ENCODE measurements around the gene PDE4C.

Gene PDE4C

DNA sequence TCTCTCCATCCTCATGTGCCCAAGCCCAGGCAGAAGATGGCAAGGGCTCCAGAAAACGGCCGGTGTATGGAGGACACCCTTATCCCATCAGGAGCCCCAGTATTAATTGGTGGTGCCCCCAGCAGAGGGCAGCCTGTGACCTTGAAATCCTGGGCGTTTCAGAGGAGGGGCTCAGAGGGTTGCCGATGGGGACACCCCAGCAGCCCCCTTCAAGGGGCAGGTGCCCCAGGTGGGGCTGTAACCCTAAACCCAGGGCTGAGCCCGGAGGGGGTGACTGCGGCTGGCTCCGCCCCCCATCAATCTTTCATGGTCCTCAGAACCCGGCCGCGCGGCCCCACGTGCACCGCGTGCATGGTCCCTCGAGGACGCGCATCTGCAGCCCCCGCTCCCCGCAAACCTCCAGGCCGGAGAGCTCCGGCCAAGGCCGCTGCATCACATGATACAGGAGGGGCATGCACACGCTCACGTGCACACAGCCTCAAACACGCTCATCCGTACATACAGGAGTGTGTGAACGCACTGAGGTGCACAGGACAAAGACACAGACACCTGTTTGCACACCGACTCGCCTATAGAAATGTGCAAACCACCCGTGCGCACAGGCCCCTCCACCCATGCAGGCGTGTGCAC lies 23.3 kb downstream of the PDE4C start (continued):
- TF ChIP-seq TRIM28 (IDR thresholded peaks at IDR 0.05; ENCODE audit: borderline replicate concordance, low read length) (no peak), ZNF837 (tag by site-specific recombination; IDR thresholded peaks at IDR 0.05) (no peak), ZNF311 (tag by site-specific recombination; IDR thresholded peaks at IDR 0.05; ENCODE audit: borderline replicate concordance) (no peak)
- TF ChIP-seq, protein P1, sequence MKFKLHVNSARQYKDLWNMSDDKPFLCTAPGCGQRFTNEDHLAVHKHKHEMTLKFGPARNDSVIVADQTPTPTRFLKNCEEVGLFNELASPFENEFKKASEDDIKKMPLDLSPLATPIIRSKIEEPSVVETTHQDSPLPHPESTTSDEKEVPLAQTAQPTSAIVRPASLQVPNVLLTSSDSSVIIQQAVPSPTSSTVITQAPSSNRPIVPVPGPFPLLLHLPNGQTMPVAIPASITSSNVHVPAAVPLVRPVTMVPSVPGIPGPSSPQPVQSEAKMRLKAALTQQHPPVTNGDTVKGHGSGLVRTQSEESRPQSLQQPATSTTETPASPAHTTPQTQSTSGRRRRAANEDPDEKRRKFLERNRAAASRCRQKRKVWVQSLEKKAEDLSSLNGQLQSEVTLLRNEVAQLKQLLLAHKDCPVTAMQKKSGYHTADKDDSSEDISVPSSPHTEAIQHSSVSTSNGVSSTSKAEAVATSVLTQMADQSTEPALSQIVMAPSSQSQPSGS (tag by site-specific recombination; IDR thresholded peaks at IDR 0.05; ENCODE audit: low read depth), result no peak

DNA sequence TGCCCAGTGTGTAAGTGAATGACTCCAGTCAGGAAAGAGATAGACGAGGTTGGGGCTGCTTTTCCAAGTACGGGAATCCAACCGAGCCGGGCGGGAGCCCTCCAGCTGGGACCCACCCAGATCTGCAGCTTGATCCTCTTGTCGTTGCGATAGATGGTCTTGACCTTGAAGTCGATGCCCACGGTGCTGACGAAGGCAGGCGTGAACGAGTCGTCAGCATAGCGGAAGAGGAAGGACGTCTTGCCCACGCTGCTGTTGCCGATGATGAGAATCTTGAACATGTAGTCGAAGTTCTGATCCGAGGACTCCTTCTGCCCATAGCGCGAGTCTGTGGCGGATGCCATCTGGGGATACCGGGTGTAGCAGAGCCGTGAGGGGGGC lies 23.9 kb downstream of the PDE4C start:
- H3K36me3 ChIP-seq (ENCODE audit: control insufficient read depth in 2 of 2, insufficient read depth in 1 of 2, low read length in 2 of 2), result peaks cover 4 to 20% of the 10 kb centered on the region in 2 experiments; a peak in 2 of 3 replicates
- H3K4me3 ChIP-seq (ENCODE audit: low read depth, low read length), result no peak overlapping the region
- no peaks in the 10 kb centered on the region for H3K9me3 ChIP-seq (ENCODE audit: control insufficient read depth, insufficient read depth, low read depth, low read length)
- POLR2A ChIA-PET, result interaction anchor here (0.6 to 1.0 kb wide), 2 partner anchors 79 to 244 kb away, joined by 3 to 4 read pairs; partner anchors contain the start of gene JUND
- CTCF ChIA-PET, result interaction anchor here (1.5 kb wide), 1 partner anchor 89 kb away, joined by 5 read pairs; no protein-coding TSS in a partner anchor
- peaks cover 8% of the 10 kb centered on the region for H3K4me1 ChIP-seq (ENCODE audit: control insufficient read depth, insufficient read depth, low read length)
- H3K27ac ChIP-seq (ENCODE audit: extremely low read depth, low read depth, low read length), result no peak overlapping the region
- TF ChIP-seq KLF16 (tag by site-specific recombination; IDR thresholded peaks at IDR 0.05), result no peak
- no peak for TF ChIP-seq ZNF433 (tag by site-specific recombination; IDR thresholded peaks at IDR 0.05; ENCODE audit: low read depth)
- no peak for TF ChIP-seq ZNF544 (tag by site-specific recombination; IDR thresholded peaks at IDR 0.05)
- TF ChIP-seq, protein P2, sequence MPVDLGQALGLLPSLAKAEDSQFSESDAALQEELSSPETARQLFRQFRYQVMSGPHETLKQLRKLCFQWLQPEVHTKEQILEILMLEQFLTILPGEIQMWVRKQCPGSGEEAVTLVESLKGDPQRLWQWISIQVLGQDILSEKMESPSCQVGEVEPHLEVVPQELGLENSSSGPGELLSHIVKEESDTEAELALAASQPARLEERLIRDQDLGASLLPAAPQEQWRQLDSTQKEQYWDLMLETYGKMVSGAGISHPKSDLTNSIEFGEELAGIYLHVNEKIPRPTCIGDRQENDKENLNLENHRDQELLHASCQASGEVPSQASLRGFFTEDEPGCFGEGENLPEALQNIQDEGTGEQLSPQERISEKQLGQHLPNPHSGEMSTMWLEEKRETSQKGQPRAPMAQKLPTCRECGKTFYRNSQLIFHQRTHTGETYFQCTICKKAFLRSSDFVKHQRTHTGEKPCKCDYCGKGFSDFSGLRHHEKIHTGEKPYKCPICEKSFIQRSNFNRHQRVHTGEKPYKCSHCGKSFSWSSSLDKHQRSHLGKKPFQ (tag by site-specific recombination; IDR thresholded peaks at IDR 0.05), result no peak
- TF ChIP-seq, protein P3, sequence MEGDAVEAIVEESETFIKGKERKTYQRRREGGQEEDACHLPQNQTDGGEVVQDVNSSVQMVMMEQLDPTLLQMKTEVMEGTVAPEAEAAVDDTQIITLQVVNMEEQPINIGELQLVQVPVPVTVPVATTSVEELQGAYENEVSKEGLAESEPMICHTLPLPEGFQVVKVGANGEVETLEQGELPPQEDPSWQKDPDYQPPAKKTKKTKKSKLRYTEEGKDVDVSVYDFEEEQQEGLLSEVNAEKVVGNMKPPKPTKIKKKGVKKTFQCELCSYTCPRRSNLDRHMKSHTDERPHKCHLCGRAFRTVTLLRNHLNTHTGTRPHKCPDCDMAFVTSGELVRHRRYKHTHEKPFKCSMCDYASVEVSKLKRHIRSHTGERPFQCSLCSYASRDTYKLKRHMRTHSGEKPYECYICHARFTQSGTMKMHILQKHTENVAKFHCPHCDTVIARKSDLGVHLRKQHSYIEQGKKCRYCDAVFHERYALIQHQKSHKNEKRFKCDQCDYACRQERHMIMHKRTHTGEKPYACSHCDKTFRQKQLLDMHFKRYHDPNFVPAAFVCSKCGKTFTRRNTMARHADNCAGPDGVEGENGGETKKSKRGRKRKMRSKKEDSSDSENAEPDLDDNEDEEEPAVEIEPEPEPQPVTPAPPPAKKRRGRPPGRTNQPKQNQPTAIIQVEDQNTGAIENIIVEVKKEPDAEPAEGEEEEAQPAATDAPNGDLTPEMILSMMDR (tag by site-specific recombination; IDR thresholded peaks at IDR 0.05), result no peak
- TF ChIP-seq ZNF114 (tag by site-specific recombination; IDR thresholded peaks at IDR 0.05), result no peak
- TF ChIP-seq, protein P4, sequence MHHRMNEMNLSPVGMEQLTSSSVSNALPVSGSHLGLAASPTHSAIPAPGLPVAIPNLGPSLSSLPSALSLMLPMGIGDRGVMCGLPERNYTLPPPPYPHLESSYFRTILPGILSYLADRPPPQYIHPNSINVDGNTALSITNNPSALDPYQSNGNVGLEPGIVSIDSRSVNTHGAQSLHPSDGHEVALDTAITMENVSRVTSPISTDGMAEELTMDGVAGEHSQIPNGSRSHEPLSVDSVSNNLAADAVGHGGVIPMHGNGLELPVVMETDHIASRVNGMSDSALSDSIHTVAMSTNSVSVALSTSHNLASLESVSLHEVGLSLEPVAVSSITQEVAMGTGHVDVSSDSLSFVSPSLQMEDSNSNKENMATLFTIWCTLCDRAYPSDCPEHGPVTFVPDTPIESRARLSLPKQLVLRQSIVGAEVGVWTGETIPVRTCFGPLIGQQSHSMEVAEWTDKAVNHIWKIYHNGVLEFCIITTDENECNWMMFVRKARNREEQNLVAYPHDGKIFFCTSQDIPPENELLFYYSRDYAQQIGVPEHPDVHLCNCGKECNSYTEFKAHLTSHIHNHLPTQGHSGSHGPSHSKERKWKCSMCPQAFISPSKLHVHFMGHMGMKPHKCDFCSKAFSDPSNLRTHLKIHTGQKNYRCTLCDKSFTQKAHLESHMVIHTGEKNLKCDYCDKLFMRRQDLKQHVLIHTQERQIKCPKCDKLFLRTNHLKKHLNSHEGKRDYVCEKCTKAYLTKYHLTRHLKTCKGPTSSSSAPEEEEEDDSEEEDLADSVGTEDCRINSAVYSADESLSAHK (tag by site-specific recombination; IDR thresholded peaks at IDR 0.05), result no peak
- TF ChIP-seq REPIN1 (tag by site-specific recombination; IDR thresholded peaks at IDR 0.05; ENCODE audit: low read depth), result no peak
- TF ChIP-seq, protein P5, sequence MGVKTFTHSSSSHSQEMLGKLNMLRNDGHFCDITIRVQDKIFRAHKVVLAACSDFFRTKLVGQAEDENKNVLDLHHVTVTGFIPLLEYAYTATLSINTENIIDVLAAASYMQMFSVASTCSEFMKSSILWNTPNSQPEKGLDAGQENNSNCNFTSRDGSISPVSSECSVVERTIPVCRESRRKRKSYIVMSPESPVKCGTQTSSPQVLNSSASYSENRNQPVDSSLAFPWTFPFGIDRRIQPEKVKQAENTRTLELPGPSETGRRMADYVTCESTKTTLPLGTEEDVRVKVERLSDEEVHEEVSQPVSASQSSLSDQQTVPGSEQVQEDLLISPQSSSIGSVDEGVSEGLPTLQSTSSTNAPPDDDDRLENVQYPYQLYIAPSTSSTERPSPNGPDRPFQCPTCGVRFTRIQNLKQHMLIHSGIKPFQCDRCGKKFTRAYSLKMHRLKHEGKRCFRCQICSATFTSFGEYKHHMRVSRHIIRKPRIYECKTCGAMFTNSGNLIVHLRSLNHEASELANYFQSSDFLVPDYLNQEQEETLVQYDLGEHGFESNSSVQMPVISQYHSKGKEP (tag by site-specific recombination; IDR thresholded peaks at IDR 0.05), result no peak
- TF ChIP-seq ZNF626 (tag by site-specific recombination; IDR thresholded peaks at IDR 0.05), result no peak
- no peak for TF ChIP-seq ZNF202 (tag by site-specific recombination; IDR thresholded peaks at IDR 0.05; ENCODE audit: borderline replicate concordance)
- TF ChIP-seq, protein P1 (tag by site-specific recombination; IDR thresholded peaks at IDR 0.05; ENCODE audit: low read depth), result no peak
- no peak for TF ChIP-seq EGR2 (tag by site-specific recombination; IDR thresholded peaks at IDR 0.05; ENCODE audit: low read depth)
- TF ChIP-seq, protein P6, sequence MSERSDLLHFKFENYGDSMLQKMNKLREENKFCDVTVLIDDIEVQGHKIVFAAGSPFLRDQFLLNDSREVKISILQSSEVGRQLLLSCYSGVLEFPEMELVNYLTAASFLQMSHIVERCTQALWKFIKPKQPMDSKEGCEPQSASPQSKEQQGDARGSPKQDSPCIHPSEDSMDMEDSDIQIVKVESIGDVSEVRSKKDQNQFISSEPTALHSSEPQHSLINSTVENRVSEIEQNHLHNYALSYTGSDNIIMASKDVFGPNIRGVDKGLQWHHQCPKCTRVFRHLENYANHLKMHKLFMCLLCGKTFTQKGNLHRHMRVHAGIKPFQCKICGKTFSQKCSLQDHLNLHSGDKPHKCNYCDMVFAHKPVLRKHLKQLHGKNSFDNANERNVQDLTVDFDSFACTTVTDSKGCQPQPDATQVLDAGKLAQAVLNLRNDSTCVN (tag by site-specific recombination; optimal IDR thresholded peaks at IDR 0.05), result no peak
- TF ChIP-seq GLIS1 (tag by site-specific recombination; IDR thresholded peaks at IDR 0.05), result no peak
- TF ChIP-seq, protein P7, sequence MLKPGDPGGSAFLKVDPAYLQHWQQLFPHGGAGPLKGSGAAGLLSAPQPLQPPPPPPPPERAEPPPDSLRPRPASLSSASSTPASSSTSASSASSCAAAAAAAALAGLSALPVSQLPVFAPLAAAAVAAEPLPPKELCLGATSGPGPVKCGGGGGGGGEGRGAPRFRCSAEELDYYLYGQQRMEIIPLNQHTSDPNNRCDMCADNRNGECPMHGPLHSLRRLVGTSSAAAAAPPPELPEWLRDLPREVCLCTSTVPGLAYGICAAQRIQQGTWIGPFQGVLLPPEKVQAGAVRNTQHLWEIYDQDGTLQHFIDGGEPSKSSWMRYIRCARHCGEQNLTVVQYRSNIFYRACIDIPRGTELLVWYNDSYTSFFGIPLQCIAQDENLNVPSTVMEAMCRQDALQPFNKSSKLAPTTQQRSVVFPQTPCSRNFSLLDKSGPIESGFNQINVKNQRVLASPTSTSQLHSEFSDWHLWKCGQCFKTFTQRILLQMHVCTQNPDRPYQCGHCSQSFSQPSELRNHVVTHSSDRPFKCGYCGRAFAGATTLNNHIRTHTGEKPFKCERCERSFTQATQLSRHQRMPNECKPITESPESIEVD (tag by site-specific recombination; IDR thresholded peaks at IDR 0.05), result no peak
- no peak for TF ChIP-seq ZNF843 (tag by site-specific recombination; IDR thresholded peaks at IDR 0.05)

Measured in HEK293 (cell line).